GM12891 (cell line): ENCODE data around the gene HSD17B12.
A peak's percentile ranks its signal among the peaks of the same experiment; 100 is the strongest.

ENCODE experiments used
- DNase-seq: peaks from one replicate; pipeline ENCODE4 v3.0.0; 2011; ENCODE audit warnings: low spot score; ENCODE audit not compliant: insufficient read length
- FAIRE-seq: peaks from 2 replicates; lab custom pipeline; 2011; peaks lifted over from hg19 to GRCh38; lab: Jason Lieb, UNC
- PAX5 ChIP-seq: IDR thresholded peaks from 2 replicates; pipeline ENCODE4 v1.6.1; 2011; ENCODE audit warnings: low read length, moderate library complexity, mild to moderate bottlenecking; ENCODE audit not compliant: insufficient read depth, severe bottlenecking
- POLR2A ChIP-seq: IDR thresholded peaks from 2 replicates; pipeline ENCODE4 v1.6.1; 2011; ENCODE audit warnings: low read depth, low read length, control low read depth
- POLR2AphosphoS5 ChIP-seq: IDR thresholded peaks from 2 replicates; pipeline ENCODE4 v1.6.1; 2011; ENCODE audit warnings: low read depth, low read length, control low read depth
- POU2F2 ChIP-seq: IDR thresholded peaks from 2 replicates; pipeline ENCODE4 v1.6.1; 2011; ENCODE audit warnings: low read depth, mild to moderate bottlenecking, control low read depth, low read length, moderate library complexity
- SPI1 ChIP-seq: IDR thresholded peaks from 2 replicates; pipeline ENCODE4 v1.6.1; 2011; ENCODE audit warnings: low read depth, low read length, control low read depth
- TAF1 ChIP-seq: IDR thresholded peaks from 2 replicates; pipeline ENCODE4 v1.6.1; 2011; ENCODE audit warnings: low read depth, low read length, control low read depth

Gene HSD17B12

GRCh38 chr11:43842021-43842420 lies 161.5 kb downstream of the HSD17B12 start:
- DNase-seq (no peak), FAIRE-seq (no peak)
- TF ChIP-seq SPI1: no peak
- no peak for TF ChIP-seq PAX5
- no peak for TF ChIP-seq POU2F2
- TF ChIP-seq POLR2A: no peak

- FAIRE-seq (no peak), DNase-seq (no peak)
- no peak for TF ChIP-seq SPI1
- TF ChIP-seq POU2F2: no peak
- TF ChIP-seq POLR2A: no peak
- TF ChIP-seq PAX5: no peak
- TF ChIP-seq POLR2AphosphoS5: no peak
- TF ChIP-seq TAF1: no peak
These were observed 165.3 kb downstream of the HSD17B12 start for GRCh38 chr11:43845816-43846215.

DNA sequence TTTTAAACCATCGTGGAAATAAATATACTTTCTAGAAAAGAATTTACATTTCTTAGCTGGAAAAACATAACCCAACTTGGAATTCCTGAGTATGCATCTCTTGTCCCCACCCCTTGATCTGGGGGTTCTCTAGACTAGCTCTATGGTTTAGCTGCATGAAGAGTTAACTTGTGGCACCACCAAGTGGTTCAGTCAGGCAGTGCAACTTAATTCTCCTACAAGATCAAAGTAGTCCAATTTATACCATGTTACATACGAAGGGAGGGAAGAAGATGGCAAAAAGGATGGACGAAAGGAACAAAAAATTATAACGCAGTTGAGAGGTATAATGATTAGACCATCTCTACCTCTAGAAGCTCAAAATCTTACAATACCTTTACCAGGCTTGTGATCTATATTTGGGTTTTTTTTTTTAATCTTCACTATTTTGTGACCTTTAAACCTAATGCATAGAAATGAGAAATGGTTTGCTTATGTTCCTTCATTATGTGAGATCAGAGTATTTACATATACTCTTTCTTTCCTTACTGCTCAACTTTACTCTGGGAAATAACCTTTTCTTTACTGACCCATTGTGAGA lies 171.6 kb downstream of the HSD17B12 start:
- TF ChIP-seq PAX5 (no peak), POLR2AphosphoS5 (no peak), SPI1 (no peak), TAF1 (no peak), POU2F2 (no peak), POLR2A (no peak)
- FAIRE-seq (peak; percentile 82), DNase-seq (peak; percentile 33)

GRCh38 chr11:43853781-43854180 lies 173.2 kb downstream of the HSD17B12 start:
- TF ChIP-seq PAX5 (no peak), TAF1 (no peak), POLR2AphosphoS5 (no peak), POLR2A (no peak), SPI1 (no peak), POU2F2 (no peak)
- no peak for FAIRE-seq
- DNase-seq: no peak

- DNase-seq (no peak), FAIRE-seq (no peak)
- no peak for TF ChIP-seq POU2F2
- no peak for TF ChIP-seq SPI1
- TF ChIP-seq PAX5: no peak
- TF ChIP-seq POLR2A: no peak
- no peak for TF ChIP-seq TAF1
- no peak for TF ChIP-seq POLR2AphosphoS5
These were observed 176.5 kb downstream of the HSD17B12 start for GRCh38 chr11:43856993-43857392.

GRCh38 chr11:43861141-43861540 lies 180.6 kb downstream of the HSD17B12 start:
- TF ChIP-seq POLR2AphosphoS5: no peak
- no peak for TF ChIP-seq PAX5
- TF ChIP-seq TAF1: no peak
- TF ChIP-seq POLR2A: no peak
- TF ChIP-seq SPI1: no peak
- no peak for TF ChIP-seq POU2F2
- FAIRE-seq (no peak), DNase-seq (no peak)

GRCh38 chr11:43866520-43866919 lies 186.0 kb downstream of the HSD17B12 start:
- TF ChIP-seq POLR2AphosphoS5 (no peak), SPI1 (no peak), POLR2A (no peak), TAF1 (no peak)
- DNase-seq (no peak), FAIRE-seq (no peak)

DNA sequence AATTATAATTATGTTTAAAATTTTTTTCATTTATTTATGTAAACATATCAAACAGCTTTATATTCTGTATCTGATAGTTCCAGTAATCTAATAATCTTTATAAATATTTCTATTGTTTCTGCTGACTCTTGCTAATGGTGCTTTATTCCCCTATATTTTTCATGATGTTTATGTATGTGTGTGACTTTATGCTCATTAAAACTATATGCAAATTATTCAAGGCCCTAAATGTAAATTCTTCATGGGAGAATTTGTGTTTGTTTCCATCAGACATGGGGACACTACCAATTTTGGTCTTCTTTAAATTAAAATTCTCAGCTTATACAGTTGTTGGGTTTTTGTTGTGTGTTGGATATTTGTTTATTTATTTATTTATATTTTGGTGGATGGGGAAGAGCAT lies 186.4 kb downstream of the HSD17B12 start:
- FAIRE-seq: no peak
- TF ChIP-seq POLR2AphosphoS5: no peak
- no peak for TF ChIP-seq POU2F2
- no peak for TF ChIP-seq SPI1
- TF ChIP-seq TAF1: no peak
- TF ChIP-seq POLR2A: no peak
- no peak for TF ChIP-seq PAX5
- no peak for DNase-seq

- TF ChIP-seq PAX5 (no peak), POLR2A (no peak), SPI1 (peak; percentile 51), TAF1 (no peak), POLR2AphosphoS5 (no peak), POU2F2 (0 out of 2 replicates have a peak, but pooled peaks have one; percentile 24)
- FAIRE-seq (peak; percentile 98), DNase-seq (peak; percentile 43)
These were observed 188.5 kb downstream of the HSD17B12 start for GRCh38 chr11:43868852-43869567.

DNA sequence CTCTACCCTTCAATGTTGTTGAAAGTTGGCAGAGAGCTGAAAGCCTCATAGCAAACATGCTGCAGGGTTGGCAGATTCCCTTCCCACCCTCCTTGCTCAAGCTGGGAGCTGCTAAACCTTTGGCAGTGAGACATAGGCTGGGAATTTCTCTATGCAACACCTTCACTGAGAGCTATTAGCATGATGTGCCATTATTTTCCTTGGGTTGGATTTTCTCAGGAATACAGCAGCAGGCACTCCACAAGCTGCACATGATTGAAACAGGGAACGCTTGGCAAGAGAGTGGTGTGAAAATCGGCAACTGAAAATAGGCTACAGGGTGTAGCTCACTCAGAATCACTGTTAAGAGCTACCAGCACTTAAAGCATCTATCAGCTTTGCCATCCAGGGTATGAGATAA lies 190.5 kb downstream of the HSD17B12 start:
- FAIRE-seq: no peak
- TF ChIP-seq SPI1 (no peak), TAF1 (no peak), POU2F2 (no peak), POLR2AphosphoS5 (no peak)
- DNase-seq: no peak
